Activated T-cell treated with anti-CD3 and anti-CD28 coated beads for 48 hours (primary cell): ENCODE data around the gene MPDU1.

Experiments
- DNase-seq: peaks from one replicate; pipeline ENCODE4 v3.0.0-alpha.2; 2020; ENCODE audit warnings: low read depth

Gene MPDU1

GRCh38 chr17:7560172-7561027, 23.3 kb upstream of the MPDU1 start:
- peak; percentile 63 for DNase-seq

- peak; percentile 84 for DNase-seq
Measured at GRCh38 chr17:7561028-7561575, 22.6 kb upstream of the MPDU1 start.

GRCh38 chr17:7561589-7562207, 22.0 kb upstream of the MPDU1 start, which contains the start of gene SENP3:
TSS of gene SENP3 (plus strand) at chr17:7561919. CDS start at chr17:7563077, 1,158 bp downstream.
- DNase-seq: peak; percentile 94

- no peak for DNase-seq
Measured at GRCh38 chr17:7562208-7562605, 21.4 kb upstream of the MPDU1 start.

GRCh38 chr17:7563115-7563869, 20.4 kb upstream of the MPDU1 start:
- DNase-seq: no peak

- DNase-seq: no peak
Measured at GRCh38 chr17:7569571-7569970, 14.1 kb upstream of the MPDU1 start.

GRCh38 chr17:7570351-7570750, 13.3 kb upstream of the MPDU1 start:
- no peak for DNase-seq

- no peak for DNase-seq
Measured at GRCh38 chr17:7572338-7572587, 11.4 kb upstream of the MPDU1 start.

GRCh38 chr17:7572588-7573323, 10.9 kb upstream of the MPDU1 start:
- DNase-seq: peak; percentile 100

- peak; percentile 82 for DNase-seq
Measured at GRCh38 chr17:7573324-7574080, 10.2 kb upstream of the MPDU1 start.

- DNase-seq: no peak
Measured at GRCh38 chr17:7574176-7574953, 9.3 kb upstream of the MPDU1 start.

GRCh38 chr17:7575481-7575883, 8.2 kb upstream of the MPDU1 start:
- no peak for DNase-seq

- no peak for DNase-seq
Measured at GRCh38 chr17:7575959-7576358, 7.7 kb upstream of the MPDU1 start.

- DNase-seq: no peak
Measured at GRCh38 chr17:7576432-7576937, 7.2 kb upstream of the MPDU1 start.

- DNase-seq: no peak
Measured at GRCh38 chr17:7577327-7578199, 6.1 kb upstream of the MPDU1 start.

- peak; percentile 71 for DNase-seq
Measured at GRCh38 chr17:7579001-7579833, 4.4 kb upstream of the MPDU1 start, which contains the start of gene CD68. TSS of gene CD68 (plus strand) at chr17:7579638. CDS start at chr17:7579678, 40 bp downstream.

GRCh38 chr17:7579834-7580603, 3.6 kb upstream of the MPDU1 start:
- no peak for DNase-seq
